Right renal cortex interstitium (tissue), 3 donors: ENCODE data around the gene DVL2. TPM values are rescaled to one million over a fixed set of nuclear protein-coding genes. Genes with fewer than 3 reads are reported as not detected.
"Not testable (repeated sequence)": the region's sequence is repeated elsewhere in the genome, so short reads cannot be mapped to it uniquely, and the experiment has no call there.

Source experiments
- DNase-seq, 3 donors: peaks; one replicate each; pipeline ENCODE4 v3.0.0-alpha.2; 2013; ENCODE audit warnings: low read depth in 3 of 3, low spot score in 2 of 3
- polyA plus RNA-seq, 3 donors: library from polyadenylated mRNA; unstranded; fragments of 120-200 nt; gene quantifications; one replicate each; pipeline ENCODE4 v1.2.1, GENCODE V29; 2013; ENCODE audit not compliant: insufficient read length in 3 of 3

DVL2 gene
- polyA plus RNA-seq, 3 donors, result 44.4 to 52.4 (median 44.8) TPM

DNA sequence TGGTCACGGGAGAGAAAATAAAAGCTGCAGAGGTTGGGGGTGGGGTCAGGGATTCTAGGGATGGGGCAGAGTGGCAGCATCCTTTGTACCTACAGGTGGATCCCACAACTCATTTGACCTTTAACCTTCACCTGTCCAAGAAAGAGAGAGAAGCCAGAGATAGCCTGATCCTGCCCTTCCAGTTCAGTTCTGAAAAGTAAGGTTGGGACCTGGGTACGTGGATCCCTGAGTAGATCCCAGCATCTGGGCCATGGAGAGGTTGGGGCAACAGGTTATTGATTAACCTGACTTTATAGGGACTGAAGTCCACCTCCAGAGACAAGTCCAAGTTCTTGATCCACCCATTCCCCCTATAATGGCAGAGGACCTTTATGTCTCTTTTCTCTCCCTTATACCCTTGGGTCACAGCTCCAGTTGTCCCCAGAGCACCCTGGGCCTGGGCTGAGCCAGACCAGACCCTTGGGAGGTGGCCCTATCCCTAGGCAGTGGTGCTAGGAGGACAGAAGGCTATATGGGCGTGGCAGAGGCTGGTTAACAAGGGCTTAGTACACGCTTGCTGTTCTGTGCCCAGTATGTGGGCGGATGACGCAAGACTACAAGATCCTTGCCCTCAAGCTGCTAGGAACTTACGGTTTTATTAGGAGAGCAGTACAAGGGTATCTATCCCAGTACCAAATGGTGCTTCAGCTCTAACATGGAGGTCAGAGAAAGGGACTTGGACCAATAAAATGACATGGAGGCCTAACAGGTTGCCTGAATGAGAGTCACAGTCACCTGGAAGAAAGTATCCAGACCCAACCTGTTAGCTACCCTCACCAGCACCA, 24.6 kb upstream of the DVL2 start:
- DNase-seq, result no peak

DNA sequence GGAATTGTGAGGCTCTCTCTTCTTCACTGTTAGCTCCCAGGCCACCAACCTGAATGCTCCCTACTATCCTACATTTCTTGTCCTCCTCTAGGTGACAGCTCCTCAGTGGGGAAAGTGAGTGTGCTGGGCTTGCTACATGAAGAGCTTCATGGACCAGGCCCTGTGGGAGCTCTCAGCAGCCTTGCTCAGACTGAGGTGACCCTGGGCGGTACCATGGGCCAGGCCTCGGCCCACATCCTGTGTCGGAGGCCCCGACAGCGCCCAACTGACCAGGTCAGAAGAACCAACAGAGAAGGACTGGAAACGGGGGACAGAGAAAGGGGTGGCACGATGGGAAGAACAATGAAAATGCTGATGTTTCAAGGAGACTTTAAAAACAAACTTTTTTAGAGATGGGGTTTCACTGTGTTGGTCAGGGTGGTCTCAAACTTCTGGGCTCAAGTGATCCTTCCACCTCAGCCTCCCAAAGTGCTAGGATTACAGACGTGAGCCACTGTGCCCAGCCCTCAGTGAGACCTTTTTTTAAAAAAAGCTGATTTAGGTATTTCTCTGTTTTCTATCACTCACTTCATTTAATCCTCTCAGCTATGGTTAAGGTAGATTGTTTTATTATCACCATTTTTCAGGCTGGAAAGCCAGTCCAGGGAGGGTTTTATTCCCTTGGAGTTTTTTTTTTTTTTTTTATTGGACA, 22.6 kb upstream of the DVL2 start:
- DNase-seq, result no peak

GRCh38 chr17:7254511-7254910, 20.2 kb upstream of the DVL2 start:
- DNase-seq, result no peak

GRCh38 chr17:7253082-7253481, 18.8 kb upstream of the DVL2 start:
- DNase-seq, result no peak

GRCh38 chr17:7252176-7253043, 18.1 kb upstream of the DVL2 start, which contains the start of gene ELP5:
TSS of gene ELP5 (plus strand) at chr17:7252215. CDS start at chr17:7252551, 336 bp downstream.
- peak; percentile 90 to 92 (median 91) for DNase-seq

- DNase-seq, result peak; percentile 100
These were observed 17.4 kb upstream of the DVL2 start, which contains the start of gene CTDNEP1 for GRCh38 chr17:7251661-7252175. TSS of gene CTDNEP1 (minus strand) at chr17:7251734. CDS start at chr17:7251296, 438 bp downstream.

DNA sequence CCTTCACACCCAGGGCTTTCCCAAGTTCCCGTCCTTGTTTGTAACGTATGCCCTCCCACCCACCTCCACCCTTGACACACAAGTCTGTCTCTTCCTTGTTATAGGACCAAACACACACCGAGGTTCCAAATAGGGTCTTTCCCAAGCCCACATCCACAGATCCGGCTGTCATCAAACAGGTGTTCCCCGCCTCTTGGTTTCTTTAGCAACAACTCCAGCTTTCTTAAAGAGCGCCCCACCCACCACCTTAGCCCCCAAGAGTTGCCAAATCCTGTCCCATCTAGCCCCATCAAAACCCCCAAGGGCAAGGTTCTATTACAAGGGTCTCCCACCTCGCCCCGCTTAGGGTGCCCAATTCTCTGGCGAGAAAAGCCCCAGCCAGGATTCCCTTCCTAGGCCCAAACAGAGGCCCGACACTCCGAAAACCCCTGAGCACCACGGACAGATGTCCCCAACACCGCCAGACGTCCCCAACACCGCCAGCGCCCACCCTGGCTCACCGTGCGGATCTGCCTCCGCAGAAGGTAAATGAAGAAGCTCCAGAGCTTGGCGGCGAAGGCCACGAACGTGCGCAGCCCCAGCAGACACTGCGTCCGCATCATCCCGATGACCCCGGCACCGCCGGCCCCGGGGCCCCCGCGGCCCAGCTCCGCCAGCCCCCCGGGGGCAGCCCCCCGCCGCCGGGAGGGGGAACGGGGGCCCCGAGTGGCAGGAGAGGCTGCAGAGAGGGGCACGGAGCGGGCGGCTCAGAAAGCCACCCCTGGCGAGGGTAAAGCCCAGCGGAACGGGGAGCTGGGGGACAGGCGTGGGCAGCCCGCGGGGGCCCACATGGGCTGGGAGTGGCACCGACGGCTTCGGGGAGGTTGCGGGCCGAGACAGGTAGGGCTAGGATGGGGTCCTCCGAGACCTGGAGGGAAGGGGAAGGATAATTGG, 16.6 kb upstream of the DVL2 start:
- DNase-seq, result no peak

GRCh38 chr17:7249830-7250229, 15.5 kb upstream of the DVL2 start:
- DNase-seq, result no peak

DNA sequence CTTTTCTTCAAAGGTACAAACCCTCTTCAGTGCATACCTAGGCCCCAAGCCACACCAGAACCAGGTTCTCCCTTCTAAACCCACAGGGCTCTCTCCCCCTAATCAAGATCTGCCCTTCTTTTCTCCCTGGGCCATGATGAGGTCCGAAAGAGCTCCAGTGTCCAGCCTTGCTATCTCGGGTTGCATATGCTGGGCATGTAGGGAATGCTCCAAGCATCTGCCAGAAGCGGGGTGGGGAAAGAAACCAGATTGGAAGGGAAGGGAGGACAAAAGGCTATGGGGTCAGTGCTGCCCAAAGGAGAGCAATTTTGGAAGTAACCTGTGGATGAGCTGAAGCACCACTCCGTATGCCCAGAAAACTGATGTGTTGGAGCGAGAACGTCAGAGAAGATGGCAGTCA, 14.9 kb upstream of the DVL2 start:
- DNase-seq, result no peak

DNA sequence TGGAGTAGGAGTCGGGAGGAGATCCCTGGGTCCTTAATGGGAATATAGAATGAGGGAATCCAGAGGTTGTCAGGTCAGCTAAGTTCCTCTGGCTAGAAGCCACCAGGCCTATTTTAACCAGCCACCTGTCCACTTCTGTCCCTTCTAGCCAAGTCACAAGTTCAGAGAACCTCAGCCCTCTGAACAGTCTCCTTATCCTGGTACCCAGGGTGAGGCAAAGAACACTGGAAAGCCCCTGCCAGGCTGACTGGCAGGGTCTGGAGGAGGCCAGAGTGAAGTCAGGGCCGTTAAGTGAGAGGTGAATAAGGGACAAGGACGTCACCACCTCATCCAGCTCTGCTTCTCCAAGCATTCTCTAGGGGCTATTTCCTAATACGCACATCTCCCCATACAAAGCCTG, 14.5 kb upstream of the DVL2 start:
- DNase-seq, result no peak

GRCh38 chr17:7246779-7247178, 12.5 kb upstream of the DVL2 start:
- no peak for DNase-seq

DNA sequence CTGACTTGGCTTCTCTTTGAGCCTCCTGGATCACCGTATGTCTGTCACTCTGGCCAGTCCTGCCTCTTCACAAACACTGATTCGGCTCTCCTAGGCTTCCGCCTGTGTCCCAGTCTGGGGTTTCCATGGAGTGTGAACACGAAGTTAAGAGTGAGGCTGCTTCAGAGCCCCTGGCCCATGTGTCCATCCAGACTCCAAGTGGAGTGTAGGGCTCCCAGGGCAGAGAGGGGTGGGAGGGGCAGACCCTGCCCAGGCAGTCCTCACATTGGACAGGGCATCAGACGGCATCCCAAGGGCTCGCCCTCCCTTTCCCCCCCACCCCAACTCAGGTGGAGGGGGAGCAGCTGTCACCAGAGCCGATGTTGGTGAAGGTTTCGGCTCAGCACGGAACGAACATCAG, 9.5 kb upstream of the DVL2 start:
- DNase-seq, result not testable (repeated sequence)

DNA sequence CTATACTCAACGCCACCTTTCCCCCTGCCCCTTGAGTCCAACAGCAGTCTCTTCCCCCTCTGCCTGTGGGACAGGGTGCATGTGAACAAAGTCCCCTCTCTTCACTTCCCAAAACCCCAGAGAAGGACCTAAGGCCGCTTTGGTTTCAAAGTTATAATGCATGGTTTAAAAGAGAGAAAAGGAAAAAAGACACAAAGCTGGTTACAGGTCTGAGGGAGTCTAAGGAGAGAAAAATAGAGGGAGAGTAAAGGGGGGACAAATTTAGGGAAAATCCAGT, 9.1 kb upstream of the DVL2 start:
- DNase-seq, result no peak

- DNase-seq, result peak; percentile 96 to 100 (median 98)
These were observed 8.6 kb upstream of the DVL2 start for GRCh38 chr17:7242717-7243452.

DNA sequence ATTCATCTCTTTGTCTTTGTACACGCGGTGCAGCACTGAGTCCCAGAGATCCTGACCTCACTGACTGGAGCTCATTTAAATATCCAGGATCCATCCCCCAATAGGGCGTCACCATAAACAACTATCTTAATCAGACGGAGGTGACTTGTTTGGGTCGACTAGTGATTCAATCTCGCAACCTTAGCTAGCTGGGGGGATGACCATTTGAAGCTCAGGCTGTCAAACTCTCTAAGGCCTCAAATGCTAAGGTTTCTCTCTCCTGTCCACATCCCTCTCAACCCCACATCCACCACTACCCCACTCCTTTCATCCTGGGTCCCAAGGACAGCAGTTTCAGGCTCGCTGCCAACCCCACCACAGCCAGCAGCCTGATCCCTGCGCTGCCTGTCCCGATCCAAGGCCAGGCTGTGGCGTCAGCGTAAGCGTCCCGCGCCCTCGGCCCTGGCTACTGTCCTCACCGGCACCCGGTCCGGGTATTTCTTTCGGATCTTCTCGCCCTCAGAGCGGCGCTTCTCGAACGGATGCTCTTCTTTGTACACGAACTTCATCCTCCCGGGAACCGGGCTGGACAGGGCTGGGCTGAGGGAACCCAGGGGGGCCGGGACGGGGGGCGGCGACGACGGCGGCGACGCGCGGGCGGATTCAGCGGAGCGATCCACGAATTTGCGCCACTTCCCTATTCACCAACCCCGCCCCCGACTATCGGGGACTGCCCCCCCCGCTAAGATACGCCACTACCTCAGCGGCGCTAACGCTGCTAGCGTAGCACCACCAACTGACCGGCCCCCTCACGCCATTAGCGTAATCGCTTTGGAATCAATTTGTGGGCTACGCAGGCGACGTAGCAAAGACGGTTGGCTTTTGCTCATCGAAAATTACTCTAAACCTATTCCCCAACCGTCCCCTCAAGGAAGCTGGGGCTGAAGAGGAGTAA, 7.7 kb upstream of the DVL2 start, which contains the start of gene GABARAP:
Gene GABARAP (minus strand): TSS at position 667 of the 934 bp plus-strand sequence. CDS start 119 bp downstream, at position 548.
- DNase-seq, result peak; percentile 91 to 95 (median 93)

DNA sequence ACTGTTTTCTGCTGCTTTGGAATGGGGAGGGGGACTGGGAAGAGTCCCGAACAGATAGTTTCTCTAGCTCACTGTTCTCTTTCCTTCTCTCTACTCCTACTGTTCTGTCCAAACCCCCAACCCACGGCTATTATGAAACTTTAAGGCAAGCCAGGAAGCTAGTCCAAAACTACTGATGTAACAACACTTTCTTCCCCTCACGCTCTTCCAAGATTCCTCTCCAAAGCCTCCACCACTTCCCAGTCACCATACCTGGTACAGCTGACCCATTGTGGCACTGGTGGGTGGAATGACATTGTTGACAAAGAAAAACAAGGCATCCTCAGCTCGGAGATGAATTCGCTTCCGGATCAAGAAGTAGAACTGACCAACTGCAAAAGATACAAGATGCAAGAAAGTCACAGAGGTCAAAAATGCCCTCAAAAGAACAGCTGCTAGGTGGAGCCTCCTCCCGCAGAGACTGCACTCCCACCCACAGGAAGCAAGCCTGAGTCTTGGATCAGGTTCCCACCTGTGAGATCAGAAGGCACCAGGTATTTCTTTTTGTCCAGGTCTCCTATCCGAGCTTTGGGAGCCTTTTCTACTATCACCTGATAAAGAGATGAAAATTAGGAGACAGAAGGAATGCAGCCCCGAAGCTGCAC, 6.9 kb upstream of the DVL2 start:
- no peak for DNase-seq

GRCh38 chr17:7240375-7240774, 6.1 kb upstream of the DVL2 start:
- DNase-seq, result no peak
